Neutrophil (primary cell): ENCODE data around the gene MINAR1.

Source experiments
- H3K27ac ChIP-seq: fragments of 200-600 bp; sonication (generic); 2 replicates; pipeline ENCODE4 v1.5.1; 2016; ENCODE audit warnings: mild to moderate bottlenecking, moderate library complexity
- H3K27me3 ChIP-seq: fragments of 200-600 bp; sonication (generic); 2 replicates; pipeline ENCODE4 v1.6.0; 2016; ENCODE audit warnings: mild to moderate bottlenecking
- H3K36me3 ChIP-seq: fragments of 200-600 bp; sonication (generic); 2 replicates; pipeline ENCODE4 v1.5.1; 2017
- H3K4me1 ChIP-seq, 2 experiments: fragments of 200-600 bp in 1 of 2; sonication (generic) in 1 of 2; 1 replicate in 1 of 2; 2 replicates in 1 of 2; pipeline versions ENCODE4 v1.5.1 to v1.6.1; 2013 to 2016; ENCODE audit warnings: low read depth in 1 of 2, low read length in 1 of 2, mild to moderate bottlenecking in 1 of 2, moderate library complexity in 1 of 2; ENCODE audit not compliant: control insufficient read depth in 1 of 2, insufficient read depth in 1 of 2
- H3K4me3 ChIP-seq, 2 experiments: fragments of 200-600 bp in 1 of 2; sonication (generic) in 1 of 2; 1 replicate in 1 of 2; 2 replicates in 1 of 2; pipeline ENCODE4 v1.5.1; 2013 to 2016; ENCODE audit warnings: low read depth in 1 of 2, low read length in 1 of 2, mild to moderate bottlenecking in 1 of 2, moderate library complexity in 1 of 2
- H3K9me3 ChIP-seq: fragments of 200-600 bp; sonication (generic); 2 replicates; pipeline ENCODE4 v1.5.1; 2016
- TF ChIP-seq, protein P1 (sequence below): fragments of 200-600 bp; sonication (generic); IDR thresholded peaks from 2 replicates; pipeline ENCODE4 v1.5.1; 2016; ENCODE audit warnings: antibody characterized with exemption

Gene MINAR1

DNA sequence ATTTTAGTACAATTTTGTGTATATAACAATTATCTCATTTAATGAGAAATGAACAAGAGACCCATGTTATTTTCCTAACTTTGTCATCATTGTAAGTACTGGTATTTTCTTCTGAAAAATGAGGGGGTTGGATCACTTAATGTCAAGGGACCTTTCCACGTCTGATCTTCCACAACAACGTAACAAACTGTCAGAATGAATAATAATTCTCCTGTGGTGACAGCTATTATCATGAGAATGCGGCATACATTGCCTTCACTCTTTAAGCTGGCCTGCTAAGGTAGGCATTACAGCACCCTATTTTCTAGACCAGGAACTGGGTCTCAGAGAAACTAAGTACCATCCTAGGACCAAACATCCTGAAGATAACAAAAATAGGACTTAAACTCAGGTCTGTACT is 31.5 kb upstream of the MINAR1 start:
- H3K27me3 ChIP-seq = no peaks in the 10 kb centered on the region
- H3K9me3 ChIP-seq = no peaks in the 10 kb centered on the region
- no peak overlapping the region for H3K27ac ChIP-seq
- no peak overlapping the region for H3K4me3 ChIP-seq
- TF ChIP-seq, protein P1, sequence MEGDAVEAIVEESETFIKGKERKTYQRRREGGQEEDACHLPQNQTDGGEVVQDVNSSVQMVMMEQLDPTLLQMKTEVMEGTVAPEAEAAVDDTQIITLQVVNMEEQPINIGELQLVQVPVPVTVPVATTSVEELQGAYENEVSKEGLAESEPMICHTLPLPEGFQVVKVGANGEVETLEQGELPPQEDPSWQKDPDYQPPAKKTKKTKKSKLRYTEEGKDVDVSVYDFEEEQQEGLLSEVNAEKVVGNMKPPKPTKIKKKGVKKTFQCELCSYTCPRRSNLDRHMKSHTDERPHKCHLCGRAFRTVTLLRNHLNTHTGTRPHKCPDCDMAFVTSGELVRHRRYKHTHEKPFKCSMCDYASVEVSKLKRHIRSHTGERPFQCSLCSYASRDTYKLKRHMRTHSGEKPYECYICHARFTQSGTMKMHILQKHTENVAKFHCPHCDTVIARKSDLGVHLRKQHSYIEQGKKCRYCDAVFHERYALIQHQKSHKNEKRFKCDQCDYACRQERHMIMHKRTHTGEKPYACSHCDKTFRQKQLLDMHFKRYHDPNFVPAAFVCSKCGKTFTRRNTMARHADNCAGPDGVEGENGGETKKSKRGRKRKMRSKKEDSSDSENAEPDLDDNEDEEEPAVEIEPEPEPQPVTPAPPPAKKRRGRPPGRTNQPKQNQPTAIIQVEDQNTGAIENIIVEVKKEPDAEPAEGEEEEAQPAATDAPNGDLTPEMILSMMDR = no peak
- peaks cover 27 to 30% of the 10 kb centered on the region in 2 experiments for H3K4me1 ChIP-seq
- H3K36me3 ChIP-seq = no peaks in the 10 kb centered on the region

DNA sequence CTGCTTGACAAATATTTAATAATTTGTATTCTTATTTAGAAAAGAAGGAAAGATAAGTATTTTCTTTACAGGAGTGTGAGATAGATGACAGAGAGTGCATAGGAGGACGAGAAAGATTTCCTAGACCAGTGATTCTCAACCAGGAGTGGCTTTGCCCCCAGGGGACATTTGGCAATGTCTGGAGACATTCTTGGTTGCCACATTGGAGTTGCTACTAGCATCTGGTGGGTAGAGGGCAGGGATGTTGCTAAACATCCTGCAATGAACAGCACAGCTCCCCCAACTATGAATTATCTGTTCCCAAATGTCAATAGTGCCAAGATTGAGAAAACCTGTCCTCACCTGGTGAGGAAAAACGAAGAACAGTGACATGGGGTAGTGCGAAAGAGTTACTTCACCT is 30.8 kb upstream of the MINAR1 start:
- Histone ChIP-seq H3K4me1 (peaks cover 27 to 30% of the 10 kb centered on the region in 2 experiments), H3K27me3 (no peaks in the 10 kb centered on the region), H3K27ac (peak overlapping the region; percentile 9), H3K36me3 (no peaks in the 10 kb centered on the region), H3K4me3 (peak overlapping the region in 1 of 2 experiments; percentile 1), H3K9me3 (no peaks in the 10 kb centered on the region)
- TF ChIP-seq, protein P1 = no peak

DNA sequence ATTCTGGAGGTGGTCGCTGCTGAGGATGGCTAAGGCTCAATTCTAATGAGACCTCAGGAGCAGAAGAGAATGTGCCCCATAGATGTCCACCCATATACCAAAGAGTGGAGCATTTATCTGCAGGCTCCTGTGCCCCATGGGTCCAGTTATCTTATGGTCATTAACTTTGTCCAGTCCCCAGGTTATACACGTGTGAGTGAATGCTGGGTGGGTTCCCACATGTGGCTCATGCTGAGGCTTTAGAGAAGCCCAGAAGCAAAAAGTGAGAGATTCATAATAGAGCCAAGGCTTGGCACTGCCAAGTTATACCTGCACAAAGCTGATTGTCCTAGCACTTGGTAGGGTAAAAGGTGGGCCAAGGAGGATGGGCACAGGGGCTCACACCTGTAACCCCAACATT is 30.0 kb upstream of the MINAR1 start:
- H3K4me3 ChIP-seq = no peak overlapping the region
- H3K36me3 ChIP-seq = no peaks in the 10 kb centered on the region
- H3K4me1 ChIP-seq = peaks cover 27 to 30% of the 10 kb centered on the region in 2 experiments
- no peak overlapping the region for H3K27ac ChIP-seq
- H3K9me3 ChIP-seq = no peaks in the 10 kb centered on the region
- no peaks in the 10 kb centered on the region for H3K27me3 ChIP-seq
- TF ChIP-seq, protein P1 = no peak

DNA sequence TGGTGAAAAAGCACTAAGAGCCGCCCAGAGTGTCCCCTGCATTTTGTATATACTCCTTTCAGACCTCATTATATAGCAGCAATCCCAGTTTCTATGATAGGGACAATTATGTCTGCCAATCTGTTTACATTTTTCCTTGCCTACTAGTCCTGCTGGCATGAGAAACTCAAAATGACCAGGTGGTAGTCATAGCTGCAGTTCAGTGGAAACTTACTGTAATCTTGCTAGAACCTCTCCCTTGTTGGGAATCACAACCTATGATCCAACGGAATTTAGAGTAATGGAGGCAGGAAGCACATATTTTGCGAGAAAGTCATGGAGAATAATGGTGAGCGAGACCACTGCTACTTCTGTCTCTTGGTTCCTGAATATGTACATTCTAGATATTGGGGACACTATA is 28.6 kb upstream of the MINAR1 start:
- H3K4me3 ChIP-seq = no peak overlapping the region
- peaks cover 30 to 37% of the 10 kb centered on the region in 2 experiments for H3K4me1 ChIP-seq
- H3K36me3 ChIP-seq = no peaks in the 10 kb centered on the region
- no peaks in the 10 kb centered on the region for H3K27me3 ChIP-seq
- no peak overlapping the region for H3K27ac ChIP-seq
- TF ChIP-seq, protein P1 = no peak
- H3K9me3 ChIP-seq = no peaks in the 10 kb centered on the region

DNA sequence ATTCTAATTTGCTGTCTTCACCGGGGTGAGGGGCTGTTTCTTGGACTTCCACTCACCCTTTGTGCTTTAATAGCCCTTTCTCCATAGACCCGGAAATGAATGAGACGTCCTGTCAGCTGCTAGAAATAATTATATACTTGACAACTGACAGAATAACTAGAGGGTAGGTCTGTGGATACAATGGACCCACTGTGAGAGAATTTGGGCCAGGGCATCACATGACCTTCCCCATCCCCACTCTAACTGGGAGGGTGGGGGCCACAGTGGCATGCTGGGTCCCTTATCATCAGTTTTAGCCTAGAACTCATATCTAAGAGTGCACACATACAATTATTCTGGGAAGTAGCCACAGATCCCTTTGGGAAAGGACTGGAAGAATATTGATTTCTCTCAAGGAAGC is 25.9 kb upstream of the MINAR1 start:
- H3K4me3 ChIP-seq = no peak overlapping the region
- no peaks in the 10 kb centered on the region for H3K27me3 ChIP-seq
- H3K4me1 ChIP-seq = peaks cover 22 to 29% of the 10 kb centered on the region in 2 experiments
- TF ChIP-seq, protein P1 = no peak
- H3K36me3 ChIP-seq = no peaks in the 10 kb centered on the region
- H3K9me3 ChIP-seq = no peaks in the 10 kb centered on the region
- no peak overlapping the region for H3K27ac ChIP-seq

DNA sequence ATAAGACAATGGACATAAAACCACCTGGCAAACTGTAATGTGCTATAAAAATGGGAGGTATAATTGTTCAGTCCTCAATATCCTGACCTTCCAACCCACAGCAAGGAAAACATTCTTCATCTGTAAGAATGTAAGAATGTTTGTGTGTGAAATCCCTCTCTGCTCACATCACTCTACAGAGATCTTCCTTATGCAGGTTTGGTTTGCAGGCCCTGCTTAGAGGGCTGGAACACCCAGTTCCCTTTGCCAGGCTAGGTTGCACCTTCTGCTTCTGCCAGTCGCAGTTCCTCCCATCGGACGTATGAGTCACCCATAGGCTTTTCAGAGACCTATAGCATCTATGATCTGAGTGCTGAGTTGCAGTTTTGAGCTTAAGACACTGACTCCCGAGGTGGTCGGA is 24.1 kb upstream of the MINAR1 start:
- H3K9me3 ChIP-seq = no peaks in the 10 kb centered on the region
- H3K4me1 ChIP-seq = peaks cover 16 to 24% of the 10 kb centered on the region in 2 experiments
- TF ChIP-seq, protein P1 = no peak
- H3K4me3 ChIP-seq = no peak overlapping the region
- H3K27ac ChIP-seq = no peak overlapping the region
- H3K27me3 ChIP-seq = no peaks in the 10 kb centered on the region
- no peaks in the 10 kb centered on the region for H3K36me3 ChIP-seq
